HL-60/S4 treated with retinoic acid at 250 ng/mL for 4 days and 3 days (cell line): Measurements from ENCODE around the gene PLCZ1.
"Not testable (repeated sequence)": the region's sequence is repeated elsewhere in the genome, so short reads cannot be mapped to it uniquely, and the experiment has no call there.

Experiments used
- in situ Hi-C: fragments of 300-500 bp; cut with MboI; formaldehyde crosslinking; loops from 2 replicates; pipeline ENCODE4 v1.7.0; 2022; ENCODE audit warnings: low sequenced_read_pairs

The PLCZ1 gene

DNA sequence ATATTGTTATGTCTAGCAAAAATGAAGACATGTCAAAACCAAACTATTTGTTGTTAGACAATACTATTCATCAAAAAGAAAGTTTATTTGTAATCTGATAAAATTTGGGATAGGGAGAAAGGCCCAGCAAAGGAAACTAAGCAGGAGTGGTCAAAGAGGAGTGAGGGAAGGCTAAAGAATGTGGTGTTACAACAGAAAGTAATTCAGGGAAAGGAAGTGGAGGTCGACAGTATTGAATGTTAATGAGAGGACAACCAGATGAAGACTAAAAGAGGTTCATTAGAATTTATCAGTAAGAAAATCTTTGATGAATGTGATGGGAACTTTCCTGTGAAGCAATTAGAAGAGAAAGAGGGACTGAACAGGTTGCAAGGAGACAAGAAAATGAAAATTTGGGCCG, 33.9 kb downstream of the PLCZ1 start:
- in situ Hi-C loops, result no loop called here

- in situ Hi-C loops, result no loop called here
These were observed 34.5 kb downstream of the PLCZ1 start for GRCh38 chr12:18703321-18703720.

- in situ Hi-C loops, result no loop called here
These were observed 37.5 kb downstream of the PLCZ1 start for GRCh38 chr12:18700271-18700670.

GRCh38 chr12:18696971-18697602, 40.7 kb downstream of the PLCZ1 start:
- in situ Hi-C loops, result no loop called here

DNA sequence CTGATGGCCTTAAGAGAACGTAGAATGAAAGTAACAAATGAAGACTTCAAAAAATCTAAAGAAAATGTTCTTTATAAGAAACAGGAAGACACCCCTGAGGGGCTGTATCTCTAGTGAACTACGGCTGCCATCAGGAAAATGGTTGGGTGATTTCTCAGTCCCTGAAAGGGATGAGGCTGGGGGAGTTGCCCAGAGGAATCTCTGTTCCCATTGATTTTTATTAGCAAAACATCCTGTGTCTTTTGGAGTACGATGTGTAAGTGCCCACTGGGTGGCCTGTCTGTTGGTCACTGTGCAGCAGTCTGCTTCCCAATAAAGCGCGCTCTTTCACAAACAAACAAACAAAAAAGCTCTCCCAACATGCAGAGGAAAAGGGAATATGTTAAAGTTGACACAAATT, 43.8 kb downstream of the PLCZ1 start:
- in situ Hi-C loops, result not testable (repeated sequence)

DNA sequence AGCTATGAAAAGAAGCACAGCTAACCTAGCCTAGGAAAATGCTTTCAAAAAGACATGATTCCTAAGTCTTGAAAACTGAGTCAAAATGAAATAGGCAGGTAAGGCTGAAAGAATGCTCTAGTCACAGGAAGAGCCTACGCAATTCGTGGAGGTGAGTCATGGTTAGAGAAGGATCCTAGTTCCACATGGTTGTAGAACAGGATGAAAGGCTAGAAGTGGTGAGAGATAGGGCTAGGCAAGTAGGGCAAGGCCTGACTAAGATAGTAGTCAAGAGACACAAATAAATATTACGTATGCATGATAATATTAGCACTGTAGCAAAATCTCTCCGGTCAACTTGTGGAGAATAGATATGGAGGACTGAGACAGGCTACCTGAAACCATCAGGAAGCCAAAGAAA, 47.2 kb downstream of the PLCZ1 start:
- in situ Hi-C loops, result no loop called here

- in situ Hi-C loops, result no loop called here
These were observed 48.0 kb downstream of the PLCZ1 start for GRCh38 chr12:18689771-18690170.

- in situ Hi-C loops, result no loop called here
These were observed 53.4 kb downstream of the PLCZ1 start for GRCh38 chr12:18684430-18684829.

DNA sequence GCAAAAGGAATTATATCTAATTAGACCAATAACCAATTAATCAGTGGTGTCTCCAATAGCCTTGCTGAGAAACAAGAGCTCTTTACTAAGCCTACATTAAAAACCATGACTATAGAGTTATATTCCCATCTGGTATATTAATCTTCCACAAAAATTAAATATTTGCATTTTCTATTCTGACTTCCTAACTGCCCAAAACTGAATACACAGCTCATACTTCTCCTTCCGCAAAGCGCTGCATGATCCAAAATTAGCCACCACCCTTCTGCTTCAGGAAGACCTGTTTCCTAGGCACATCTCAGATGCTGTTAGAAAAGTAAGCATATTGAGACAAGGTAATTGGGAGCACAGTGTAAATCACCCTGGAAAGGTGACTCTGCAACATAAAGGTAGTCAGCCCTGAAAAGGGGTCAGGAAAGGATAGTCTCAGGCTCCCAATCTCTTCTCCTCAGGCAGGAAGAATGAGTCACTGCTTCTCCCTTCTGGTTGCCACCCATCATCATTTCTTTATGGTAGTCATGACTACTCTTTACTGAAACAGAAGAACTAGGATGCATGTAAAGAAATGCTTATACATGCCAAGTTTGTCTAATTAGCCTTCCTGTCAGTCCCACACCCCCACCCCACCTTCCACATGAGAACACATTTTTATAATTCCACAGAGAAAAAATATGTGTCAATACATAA, 54.3 kb downstream of the PLCZ1 start:
- in situ Hi-C loops, result no loop called here

DNA sequence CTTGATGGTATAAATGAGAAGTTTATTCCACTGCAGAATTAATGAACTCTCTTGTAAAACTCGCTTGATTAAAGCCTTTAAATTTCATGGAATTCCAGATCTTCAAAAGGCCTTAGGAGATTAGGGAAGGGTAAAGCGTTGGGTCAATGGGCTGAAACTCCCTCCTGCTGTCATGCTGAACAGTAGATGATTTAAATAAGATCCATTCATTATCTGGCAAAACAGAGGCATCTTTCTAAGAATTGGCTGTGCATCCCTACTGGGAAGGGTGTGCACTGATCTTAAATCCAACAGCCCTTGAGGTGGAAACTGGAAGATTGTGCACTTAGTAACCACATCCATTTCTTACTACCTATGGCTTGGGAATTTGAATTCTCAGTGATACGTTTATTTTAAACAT, 56.0 kb downstream of the PLCZ1 start:
- in situ Hi-C loops, result no loop called here

DNA sequence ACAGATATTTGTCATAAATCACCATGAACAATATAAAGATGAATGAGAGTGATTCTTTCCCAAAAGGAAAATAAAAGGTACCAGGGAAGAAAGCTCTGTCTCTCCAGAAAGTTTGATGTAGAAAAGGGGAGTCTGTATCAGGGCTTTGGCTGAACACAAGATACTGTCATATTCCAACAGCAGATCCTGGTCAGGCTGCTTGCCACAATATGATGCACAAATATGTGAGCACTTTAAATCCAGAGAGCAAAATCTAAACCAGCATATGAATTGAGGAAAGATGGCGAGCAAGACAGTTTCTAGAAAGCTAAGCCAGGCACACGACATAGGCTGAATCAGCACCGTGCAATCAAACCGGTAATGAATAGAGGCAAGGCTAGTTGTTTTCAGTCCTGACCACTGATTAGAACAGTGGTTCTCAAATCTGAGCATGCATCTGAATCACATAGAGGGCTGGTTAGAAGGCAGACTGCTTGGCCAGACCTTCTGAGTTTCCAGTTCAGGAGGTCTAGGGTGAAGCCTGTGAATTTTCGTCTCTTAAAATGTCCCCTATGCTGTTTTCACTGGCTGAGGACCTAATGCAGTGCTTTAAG, 60.7 kb downstream of the PLCZ1 start:
- in situ Hi-C loops, result no loop called here

DNA sequence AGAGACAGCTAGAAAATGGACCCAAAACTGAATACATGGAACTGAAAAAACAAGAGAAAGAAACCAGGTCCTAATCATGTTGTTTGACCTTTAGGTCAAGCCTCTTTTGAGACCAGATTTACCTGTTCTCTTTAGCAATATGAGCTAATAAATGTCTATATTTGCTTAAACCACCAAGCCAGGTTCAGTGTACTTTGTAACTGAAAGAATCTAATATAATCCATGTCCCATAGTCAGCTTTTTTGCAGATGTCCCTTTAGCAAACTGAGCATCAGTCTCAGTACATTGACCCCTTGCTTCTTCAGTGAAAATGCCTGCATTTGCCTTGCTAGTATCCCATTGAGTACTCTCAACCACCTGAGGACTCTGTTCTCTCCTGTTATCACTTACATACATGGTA, 61.7 kb downstream of the PLCZ1 start:
- in situ Hi-C loops, result no loop called here

DNA sequence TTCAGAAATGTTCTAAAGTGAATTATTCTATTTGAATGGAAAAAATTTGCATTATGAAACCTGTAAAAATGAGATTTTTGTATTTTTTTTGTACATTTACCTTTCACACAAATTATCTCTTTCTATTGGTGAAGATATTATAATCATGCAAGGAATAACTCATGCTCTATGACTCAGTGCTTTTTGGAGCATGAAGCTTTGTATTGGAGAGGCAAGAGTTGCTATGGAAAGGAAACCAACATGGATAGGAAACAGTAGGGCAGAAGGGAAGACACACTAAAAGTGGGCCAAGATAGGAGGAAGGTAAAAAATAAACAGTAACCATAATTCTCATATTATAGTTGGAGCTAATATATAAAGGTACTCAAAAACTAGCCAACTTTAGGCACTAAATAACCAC, 79.0 kb downstream of the PLCZ1 start:
- in situ Hi-C loops, result no loop called here

GRCh38 chr12:18658179-18658578, 79.6 kb downstream of the PLCZ1 start:
- in situ Hi-C loops, result no loop called here

GRCh38 chr12:18655351-18655750, 82.5 kb downstream of the PLCZ1 start:
- in situ Hi-C loops, result no loop called here

GRCh38 chr12:18653465-18653864, 84.3 kb downstream of the PLCZ1 start:
- in situ Hi-C loops, result no loop called here

- in situ Hi-C loops, result no loop called here
These were observed 85.2 kb downstream of the PLCZ1 start for GRCh38 chr12:18652596-18652995.

DNA sequence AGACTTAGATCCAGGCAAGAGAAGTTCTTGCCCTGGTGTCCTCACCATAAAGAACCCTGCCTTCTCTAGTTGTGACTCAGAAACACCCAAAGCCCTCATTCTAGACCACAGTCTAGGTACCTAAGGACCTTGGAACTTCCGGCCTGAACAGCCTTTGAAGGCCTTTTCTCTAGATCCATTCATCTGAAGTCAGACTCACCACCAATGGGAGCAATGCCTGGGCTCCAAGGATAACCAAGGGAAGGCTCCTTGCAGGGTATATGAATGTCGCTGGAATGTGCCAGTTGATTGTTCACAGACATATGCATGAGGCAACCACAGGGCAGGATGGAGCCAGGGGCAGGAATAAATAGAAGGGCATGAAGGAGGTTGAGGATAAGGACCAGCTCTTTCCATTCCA, 86.3 kb downstream of the PLCZ1 start:
- in situ Hi-C loops, result no loop called here

DNA sequence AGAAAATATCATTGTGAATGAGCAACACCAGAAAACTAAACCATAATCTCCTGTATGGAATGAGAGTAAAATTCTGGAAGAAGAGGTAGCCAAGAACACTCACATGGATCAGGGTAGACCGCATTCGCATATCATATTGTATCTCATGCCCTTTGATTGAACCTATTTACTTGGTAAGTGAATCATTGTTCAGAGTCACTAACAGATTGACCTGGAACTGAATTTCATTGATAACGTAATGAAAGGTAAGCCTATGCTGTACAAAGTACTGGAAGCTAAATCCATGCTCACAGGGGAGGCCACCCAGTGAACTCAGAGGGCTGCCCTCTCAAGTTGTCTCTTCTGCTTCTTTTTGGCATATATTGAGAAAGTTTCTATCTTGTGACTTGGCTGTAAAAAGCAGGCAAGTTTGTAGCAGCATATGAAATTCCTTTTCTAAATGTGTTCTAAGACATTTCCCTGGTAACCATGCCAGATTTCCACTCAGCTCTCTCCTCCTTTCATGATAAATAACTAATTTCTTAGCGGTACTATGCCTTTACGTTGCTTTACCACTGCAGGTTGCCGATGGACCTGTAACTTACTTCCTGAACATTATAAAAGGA, 91.4 kb downstream of the PLCZ1 start:
- in situ Hi-C loops, result no loop called here

DNA sequence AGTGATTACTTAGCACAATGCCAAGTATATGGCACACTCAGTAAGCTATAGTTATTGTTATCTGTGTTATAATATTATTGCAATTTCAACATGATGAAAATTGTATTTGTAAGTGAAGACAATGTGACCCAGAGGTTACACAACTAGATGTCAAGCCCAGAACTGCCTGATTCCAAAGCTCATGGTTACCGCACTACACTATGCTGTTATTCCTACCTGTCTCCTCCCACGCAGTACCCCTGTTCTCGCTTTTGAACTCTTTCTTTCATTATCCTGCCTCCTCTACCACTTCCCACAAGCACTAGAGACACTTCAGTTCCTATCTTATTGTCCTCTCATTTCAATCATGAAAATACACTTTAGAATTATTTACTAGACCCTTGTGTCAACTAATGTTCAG, 93.2 kb downstream of the PLCZ1 start:
- in situ Hi-C loops, result no loop called here

- in situ Hi-C loops, result no loop called here
These were observed 94.1 kb downstream of the PLCZ1 start for GRCh38 chr12:18643681-18644080.

DNA sequence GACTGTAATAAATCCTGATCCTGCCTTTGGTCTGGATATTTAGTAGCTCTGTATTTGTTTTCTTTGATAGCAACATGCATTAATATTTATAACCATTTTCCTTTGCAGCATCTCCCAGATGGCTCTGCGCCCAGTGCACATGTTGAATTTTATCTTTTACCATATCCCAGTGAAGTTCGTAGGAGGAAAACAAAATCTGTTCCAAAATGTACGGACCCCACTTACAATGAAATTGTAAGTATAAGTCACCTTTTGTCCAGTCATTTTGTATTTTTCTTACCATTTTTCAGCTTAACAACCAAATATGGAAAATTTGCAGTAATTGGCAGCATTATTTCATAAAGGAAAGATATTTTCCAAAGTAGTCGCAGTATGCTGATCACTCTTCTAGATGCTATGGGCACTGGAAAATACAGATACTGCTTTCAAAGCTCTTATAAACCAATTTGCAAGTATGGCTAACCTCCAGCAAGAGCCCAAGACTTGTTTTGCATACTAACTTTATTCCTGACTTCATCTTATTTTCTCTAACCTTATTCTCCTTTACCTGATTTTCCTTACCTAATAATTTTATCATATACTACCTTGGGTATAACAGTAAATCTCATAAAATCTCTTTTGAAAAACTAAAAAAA, 97.4 kb downstream of the PLCZ1 start:
- in situ Hi-C loops, result no loop called here
